ENCODE results near the gene UPK3A.
"Not testable (repeated sequence)": the region's sequence is repeated elsewhere in the genome, so short reads cannot be mapped to it uniquely, and the experiment has no call there.

Gene UPK3A

DNA sequence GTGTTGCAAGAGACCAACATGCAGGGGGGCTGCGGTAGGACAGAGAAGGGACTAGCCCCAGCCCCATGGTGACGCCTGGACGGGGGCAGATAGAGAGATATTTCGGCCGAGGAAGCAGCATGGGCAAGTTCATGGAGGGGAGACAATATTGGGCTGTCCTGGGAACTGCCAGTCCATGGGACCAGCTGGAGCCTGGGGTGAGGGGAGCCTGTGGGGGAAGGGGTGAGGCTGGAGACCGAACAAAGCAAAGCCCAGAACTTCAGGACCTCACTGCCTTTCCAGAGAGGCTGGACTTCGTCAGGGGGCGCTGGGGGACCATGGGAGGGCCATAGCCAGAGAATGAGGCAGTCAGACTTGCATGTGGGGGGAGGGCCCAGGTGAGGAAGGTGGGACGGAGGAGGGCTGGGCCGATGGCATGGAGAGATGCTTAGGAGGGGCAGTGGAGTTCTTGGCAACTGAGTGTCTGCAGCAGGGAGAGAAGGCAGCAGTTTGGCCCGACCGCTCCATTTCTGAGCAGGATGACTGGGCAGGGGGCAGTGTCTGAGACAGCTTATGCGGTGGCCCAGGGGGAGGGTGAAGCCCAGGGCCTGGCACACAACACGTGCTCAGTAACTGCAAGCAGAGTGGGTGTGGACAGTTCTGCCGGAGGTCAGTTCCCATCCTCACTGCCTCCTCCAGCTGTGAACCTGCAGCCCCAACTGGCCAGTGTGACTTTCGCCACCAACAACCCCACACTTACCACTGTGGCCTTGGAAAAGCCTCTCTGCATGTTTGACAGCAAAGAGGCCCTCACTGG lies 712 bp downstream of the UPK3A start:
- no peak for DNase-seq

DNA sequence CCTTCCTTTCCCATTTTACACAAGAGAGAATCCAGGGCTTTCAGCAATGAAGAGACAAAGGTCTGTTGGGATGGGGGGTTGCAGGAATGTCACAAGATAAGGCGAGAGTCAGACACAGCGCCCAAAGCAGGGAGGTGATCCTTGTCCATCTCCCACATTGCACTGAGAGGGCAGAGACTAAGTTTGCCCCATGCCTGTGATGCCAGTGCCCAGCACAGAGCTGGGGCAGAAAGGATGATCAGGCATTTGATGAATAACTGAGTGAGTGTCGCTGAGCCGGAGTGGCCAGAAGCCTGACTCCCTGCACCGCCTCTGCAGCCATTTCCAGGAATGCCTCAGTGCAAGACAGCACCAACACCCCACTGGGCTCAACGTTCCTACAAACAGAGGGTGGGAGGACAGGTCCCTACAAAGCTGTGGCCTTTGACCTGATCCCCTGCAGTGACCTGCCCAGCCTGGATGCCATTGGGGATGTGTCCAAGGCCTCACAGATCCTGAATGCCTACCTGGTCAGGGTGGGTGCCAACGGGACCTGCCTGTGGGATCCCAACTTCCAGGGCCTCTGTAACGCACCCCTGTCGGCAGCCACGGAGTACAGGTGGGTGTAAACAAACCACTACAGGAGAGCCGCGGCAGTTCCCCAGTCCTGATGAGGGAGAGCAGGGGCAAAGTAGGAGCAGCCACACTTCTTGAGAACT lies 2.3 kb downstream of the UPK3A start:
- no peak for DNase-seq

DNA sequence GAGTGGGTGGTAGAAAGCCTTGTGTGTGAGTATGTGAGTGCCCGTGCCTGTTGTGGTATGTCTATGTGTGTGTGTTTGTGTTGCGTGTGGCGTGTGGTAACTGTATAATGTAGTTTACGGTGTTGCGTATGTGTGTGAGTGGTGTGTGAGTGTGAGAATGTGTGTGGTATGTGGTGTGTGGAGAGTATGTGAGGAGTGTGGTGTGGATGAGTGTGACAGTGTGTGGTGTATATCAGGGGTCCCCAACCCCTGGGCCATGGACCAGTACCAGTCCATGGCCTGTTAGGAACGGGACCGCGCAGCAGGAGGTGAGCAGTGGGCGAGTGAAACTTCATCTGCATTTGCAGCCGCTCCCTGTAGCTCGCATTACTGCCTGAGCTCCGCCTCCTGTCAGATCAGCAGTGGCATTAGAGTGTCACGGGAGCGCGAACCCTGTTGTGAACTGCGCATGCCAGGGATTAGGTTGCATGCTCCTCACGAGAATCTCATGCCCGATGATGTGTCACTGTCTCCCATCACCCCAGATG lies 5.7 kb downstream of the UPK3A start:
- no peak for DNase-seq

DNA sequence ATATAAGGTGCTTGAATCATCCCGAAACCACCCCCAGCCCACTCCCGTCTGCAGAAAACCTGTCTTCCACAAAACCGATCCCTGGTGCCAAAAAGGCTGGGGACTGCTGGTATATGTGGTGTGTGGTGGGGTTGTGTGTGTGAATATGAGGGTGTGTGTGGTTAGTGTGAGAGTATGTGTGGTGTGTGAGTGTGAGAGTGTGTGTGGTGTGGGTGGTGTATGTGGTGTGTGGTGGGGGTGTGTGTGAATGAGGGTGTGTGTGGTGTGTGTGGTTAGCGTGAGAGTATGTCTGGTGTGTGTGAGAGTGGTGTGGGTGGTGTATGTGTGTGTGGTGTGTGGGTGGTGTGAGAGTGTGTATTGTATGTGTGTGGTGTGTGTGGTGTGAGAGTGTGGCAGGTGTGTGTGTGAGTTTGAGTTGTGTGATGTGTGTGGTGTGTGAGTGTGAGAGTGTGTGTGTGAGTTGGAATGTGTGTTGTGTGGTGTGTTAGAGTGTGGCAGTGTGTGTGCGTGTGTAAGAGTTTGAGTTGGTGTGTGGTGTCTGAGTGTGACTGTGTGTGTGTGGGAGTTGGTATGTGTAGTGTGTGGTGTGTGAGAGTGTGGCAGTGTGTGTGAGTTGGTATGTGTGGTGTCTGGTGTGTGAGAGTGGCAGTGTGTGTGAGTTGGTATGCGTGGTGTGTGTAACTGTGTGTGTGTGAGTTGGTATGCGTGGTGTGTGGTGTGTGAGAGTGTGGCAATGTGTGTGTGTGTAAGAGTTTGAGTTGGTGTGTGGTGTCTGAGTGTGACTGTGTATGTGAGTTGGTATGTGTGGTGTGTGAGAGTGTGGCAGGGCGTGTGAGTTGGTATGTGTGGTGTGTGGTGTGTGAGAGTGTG lies 6.5 kb downstream of the UPK3A start:
- DNase-seq: no peak

DNA sequence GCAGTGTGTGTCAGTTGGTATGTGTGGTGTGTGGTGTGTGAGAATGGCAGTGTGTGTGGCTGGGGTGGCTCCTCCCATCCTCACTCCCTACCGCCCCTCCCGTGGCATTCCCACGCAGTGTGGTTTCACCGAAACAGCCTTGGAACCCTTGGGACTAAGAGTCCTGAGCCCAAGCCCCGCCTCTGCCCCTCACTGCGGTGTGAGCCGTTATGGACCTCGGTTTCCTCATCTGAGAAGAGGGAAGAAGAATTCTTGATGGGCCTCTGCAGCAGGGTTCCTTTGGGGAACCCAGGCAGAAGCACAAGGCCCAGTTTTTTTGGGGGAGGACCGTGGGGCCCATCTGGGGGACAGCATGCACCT lies 7.2 kb downstream of the UPK3A start:
- DNase-seq: no peak

DNA sequence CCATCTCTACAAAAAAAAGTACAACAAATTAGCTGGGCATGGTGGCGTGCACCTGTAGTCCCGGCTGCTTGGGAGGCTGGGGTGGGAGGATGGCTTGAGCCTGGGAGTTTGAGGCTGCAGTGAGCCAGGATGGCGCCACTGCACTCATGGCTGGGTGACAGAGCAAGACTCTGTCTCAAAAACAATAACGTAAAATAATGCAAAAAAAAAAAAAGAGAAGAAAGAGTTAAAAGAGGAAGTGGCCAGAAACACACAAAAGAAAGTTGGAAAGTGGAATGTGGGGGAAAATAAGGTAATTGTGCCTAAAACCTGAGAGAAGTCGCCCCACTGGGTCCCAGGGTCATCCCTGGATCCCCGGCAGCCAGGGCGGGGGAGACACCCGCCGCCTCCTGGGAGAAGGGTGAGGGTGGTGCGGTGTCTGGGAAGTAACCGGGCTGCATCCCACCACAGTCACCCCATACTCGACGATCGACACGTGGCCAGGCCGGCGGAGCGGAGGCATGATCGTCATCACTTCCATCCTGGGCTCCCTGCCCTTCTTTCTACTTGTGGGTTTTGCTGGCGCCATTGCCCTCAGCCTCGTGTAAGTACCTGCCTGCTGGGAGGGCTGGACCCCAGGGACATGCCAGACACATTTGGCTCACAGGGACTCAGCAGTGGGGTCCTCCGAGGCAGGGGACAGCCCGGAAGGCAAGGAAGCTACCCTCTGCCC lies 8.1 kb downstream of the UPK3A start:
- DNase-seq: no peak

DNA sequence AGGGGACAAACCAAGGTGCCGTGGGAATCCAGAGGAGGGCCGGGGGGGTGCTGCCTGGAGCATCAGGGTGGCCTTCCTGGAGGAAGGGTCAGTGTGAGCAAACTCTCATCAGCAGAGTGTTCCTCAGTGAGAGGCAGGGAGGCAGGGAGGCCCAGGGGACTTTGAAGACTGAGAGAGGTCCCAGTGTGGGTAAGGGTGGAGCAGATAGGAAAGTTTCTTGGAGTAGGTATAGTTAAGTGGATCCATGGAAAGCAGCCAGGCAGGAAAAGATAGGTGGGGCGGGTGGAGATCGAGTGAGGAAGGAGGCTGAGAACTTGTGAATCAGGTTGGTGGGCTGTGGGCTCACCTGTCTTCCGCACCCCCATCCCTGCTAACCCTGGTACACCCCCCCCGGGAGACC lies 9.3 kb downstream of the UPK3A start:
- DNase-seq: no peak

DNA sequence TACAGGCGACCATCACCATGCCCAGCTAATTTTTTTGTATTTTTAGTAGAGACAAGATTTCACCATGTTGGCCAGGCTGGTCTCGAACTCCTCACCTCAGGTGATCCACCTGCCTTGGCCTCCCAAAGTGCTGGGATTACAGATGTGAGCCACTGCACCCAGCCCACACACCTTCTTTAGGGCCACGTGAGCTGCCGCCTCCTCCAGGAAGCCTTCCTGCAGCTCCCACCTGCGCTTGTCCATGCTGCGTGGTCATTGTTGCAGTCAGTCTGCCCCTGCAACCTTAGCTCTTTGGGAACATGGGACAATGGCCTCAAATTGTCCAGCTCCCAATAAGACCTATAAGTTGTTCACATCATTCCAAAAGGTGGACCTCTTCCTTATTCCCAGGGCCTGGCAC lies 10.3 kb downstream of the UPK3A start:
- DNase-seq: not testable (repeated sequence)

DNA sequence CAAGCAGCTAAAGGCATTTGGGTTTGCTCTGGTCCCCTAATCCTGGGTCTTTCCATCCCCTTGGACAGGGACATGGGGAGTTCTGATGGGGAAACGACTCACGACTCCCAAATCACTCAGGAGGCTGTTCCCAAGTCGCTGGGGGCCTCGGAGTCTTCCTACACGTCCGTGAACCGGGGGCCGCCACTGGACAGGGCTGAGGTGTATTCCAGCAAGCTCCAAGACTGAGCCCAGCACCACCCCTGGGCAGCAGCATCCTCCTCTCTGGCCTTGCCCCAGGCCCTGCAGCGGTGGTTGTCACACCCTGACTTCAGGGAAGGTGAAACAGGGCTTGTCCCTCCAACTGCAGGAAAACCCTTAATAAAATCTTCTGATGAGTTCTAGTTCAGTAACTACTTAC lies 10.7 kb downstream of the UPK3A start:
- DNase-seq: no peak

DNA sequence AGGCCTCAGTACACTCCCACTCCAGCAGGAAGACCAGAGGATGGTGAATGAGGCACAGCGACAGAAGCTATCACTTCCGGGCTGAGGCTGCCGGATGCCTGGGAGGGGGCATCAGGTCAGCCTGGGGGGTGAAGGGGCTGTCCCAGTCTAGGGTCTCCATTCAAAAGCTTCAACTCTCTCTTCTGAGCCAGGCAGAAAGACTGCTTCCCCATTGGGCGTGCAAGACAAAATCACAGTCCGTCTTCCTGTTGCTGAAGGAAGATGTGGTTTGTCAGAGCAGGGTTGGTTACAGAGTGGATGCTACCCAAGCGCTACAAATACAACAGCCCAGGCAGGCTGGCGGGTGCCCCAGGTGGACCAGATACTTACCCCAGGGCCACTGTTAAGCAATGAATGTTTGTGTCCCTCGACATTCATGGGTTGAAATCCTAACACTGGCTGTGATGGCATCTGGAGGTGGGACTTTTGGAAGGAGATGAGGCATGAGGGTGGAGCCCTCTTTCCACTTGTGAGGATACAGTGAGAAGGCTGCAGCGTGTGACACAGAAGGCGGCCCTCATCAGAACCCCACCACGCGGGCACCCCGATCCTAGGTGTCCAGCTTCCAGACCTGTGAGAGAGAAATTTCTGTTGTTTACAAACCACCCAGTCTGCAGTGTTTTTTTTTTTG lies 12.0 kb downstream of the UPK3A start:
- no peak for DNase-seq

DNA sequence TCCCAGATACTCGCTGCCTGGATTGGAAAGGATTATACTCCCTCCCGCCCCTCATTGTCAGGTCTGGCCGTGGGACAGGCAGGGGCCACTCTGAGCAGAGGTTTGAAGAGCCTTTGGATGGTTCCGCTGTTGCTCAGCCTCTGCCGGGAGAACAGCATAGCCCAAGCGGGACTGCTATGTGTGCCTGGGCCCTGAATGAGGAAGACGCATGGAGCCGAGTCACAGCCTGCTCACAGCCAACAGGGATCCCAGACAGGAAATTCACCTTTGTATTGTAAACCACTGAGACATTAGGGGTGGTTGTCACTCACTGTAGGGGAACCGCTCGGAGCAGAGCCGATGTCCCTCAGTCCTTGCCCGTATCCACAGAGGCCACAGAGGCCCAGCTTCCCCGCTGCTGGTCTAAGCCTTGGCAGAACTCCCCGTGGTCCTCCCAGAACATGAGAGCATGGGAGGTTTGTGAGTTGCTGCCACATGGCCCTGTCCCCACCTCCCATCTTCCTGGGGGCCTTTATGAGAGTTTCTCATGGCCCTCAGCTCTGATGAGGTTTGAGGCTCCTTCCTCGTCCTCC lies 14.3 kb downstream of the UPK3A start:
- no peak for DNase-seq

DNA sequence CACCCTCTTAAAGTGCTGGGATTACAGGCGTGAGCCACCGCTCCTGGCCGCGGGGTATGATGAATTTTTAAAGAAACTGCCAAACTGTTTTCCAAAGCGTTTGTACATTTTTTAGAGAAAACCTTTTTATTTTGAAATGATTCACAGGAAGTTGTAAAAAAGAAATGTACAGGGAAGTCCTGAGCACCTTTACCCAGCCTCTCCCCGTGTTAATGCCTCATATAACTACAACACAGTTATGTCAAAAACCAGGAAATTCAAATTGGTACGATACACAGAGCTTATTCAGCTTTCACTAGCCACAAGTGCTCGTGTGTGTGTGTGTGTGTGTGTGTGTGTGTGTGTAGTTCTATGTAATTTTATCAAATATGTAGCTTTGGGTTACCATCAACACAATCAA lies 18.0 kb downstream of the UPK3A start:
- DNase-seq: no peak

DNA sequence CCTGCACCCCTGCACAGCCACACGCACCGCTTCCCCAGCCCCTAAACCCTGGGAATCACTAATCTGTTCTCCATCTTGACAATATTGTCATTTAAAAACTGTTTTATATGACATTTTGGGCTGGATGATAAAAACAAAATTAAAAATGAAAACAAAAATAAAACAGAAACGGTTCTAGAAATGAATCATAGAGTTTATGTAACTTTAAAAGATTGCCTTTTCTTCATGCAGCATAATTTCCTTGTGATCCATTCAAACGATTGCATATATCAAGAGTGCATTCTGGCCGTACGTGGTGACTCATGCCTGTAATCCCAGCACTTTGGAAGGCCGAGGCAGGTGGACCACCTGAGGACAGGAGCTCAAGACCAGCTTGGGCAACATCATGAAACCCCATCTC lies 18.4 kb downstream of the UPK3A start:
- DNase-seq: no peak

DNA sequence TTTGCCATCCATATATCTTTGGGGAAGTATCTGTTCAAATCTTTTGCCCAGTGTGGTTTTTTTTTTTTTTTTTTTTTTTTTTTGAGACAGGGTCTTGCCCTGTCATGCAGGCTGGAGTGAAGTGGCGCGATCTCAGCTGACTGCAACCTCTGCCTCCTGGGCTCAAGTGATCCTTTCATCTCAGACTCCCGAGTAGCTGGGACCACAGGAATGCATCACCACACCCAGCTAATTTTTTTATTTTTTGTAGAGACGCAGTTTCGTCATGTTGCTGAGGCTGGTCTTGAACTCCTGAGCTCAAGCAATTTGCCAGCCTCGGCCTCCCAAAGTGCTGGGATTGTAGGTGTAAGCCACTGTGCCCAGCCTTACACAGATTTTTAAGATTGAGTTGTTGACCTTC lies 20.2 kb downstream of the UPK3A start:
- no peak for DNase-seq

DNA sequence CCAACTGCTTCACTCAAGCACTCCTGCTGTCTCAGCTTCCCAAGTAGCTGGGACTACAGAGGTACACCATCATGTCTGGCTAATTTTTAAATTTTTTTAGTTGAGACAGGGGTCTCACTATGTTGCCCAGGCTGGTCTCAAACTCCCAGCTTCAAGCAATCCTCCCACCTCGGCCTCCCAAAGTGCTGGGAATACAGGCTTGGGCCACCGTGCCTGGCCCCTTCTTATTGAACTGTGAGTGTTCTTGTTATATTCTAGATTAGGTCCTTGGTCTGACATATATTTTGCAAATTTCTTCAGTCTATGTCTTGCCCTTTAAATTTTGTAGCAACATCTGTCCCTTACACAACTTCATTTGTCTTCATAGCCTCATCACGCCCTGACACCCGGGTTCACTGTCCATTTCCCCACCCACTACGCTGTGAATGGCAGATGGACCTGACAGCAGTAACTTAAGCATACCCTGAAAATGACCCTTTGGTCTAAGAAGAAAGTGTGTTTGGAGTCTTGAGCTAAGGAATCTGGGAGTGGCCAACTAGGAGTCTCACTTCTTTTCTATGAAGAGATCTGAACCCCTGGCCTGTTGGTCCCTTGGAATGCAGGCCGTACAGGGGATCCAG lies 20.8 kb downstream of the UPK3A start:
- DNase-seq: no peak

DNA sequence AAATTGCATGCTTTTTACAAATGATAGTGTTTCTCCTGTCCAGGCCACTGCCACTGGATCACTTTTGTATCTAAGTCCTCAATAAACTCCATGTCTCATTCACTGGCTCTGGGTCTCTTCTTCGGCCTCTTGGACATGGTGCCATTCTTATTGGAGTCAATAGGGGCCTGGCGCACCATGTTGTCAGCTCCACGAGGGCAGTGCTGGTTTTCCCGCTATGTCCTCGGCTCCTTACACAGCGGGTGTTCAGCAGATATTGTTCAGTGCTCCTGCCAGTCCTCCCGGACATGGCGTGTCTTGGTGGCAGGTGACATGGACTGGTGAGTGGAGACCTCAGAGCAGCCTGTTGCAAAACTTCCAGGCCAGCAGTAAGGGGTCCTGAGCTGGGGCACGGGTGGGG lies 21.4 kb downstream of the UPK3A start:
- DNase-seq: no peak

DNA sequence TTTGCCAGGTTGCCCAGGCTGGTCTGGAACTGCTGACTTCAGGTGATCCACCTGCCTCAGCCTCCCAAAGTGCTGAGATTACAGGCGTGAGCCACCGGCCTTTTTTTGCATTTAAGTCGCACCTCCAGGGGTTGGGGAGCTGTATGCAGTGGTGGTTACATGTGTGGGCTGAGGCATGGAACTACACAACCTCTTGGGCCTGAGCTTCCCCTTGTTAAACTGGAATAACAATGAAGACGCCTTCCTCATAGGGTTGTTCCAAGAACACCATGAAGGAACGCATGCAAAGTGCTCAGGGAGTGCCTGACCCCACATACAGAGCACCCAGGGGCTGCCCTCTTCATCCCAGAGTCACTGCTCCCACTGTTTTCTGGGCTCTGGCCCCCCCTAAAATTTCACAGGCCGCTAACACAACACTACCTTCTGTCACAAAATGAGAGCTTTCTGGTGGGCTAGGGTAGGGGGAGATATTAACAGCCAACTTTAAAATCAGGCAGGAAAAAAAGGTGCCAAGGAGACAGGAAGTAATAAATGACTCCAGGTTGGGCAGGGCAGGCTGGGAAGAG lies 23.7 kb downstream of the UPK3A start:
- DNase-seq: no peak

DNA sequence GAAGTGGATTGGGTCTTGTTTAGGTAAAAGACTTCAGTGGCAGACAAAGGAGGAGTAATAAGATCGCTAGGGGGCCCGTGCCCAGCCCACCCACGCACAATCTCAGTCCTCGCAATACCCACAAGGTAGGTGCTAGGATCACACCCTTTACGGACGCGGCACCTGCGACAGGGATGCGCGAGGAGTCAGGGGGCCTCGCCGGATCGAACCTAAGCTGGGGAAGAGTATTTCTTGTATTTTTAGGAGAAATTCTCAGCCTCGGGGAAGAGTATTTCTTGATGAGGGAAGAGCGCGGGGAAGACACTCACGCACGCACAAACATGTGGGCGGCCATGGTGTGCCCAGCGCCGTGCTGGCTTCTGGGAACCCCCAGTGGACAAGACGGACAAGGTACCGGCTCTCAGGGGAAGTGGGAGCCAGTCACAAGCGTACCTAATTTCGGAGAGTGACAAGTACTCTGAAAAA lies 24.2 kb downstream of the UPK3A start:
- DNase-seq: no peak

DNA sequence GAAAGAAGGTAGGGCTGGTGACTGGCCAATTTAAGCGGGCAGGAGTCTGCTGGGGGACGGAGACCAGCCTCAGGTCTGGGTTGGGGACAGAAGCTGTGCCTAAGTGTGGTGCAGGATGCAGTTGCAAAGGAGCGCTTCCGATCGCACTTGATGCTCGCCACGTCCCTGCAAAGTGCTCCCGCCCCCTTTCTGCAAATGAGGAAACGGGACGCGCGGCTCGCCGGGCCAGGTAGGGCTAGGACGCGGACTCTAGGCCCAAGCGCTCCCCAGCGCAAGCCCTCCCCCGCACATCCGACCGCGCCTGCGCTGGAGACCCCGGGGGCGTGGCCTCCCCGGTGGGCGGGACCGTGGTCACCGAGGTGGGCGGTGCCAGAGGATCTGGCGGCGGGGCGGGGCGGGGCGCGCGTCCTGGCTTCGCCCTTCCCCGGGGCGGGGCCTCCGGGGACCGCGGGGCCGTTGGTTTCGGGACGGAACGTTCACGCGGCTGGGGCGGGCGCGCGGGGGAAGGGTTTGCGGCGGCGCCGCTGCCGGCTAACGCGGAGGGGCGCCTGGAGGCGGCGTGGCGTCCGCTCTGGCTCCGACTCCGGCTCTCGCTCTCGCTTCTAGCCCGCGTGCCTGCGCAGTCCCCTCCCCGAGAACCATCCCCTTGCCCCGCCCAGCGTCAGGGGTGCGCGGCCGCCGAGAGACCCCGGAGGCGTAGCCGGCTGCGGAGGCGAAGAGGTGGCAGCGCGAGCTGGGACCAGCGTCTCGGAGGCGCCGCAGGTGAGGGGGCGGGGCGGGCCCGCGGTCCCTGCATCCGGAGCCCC lies 24.9 kb downstream of the UPK3A start, which contains the start of gene FAM118A:
FAM118A (plus strand) TSS at position 513 of the 806 bp plus-strand sequence. CDS start 12,446 bp downstream, outside the sequence.
- DNase-seq: peak; percentile 77
